Measurements from ENCODE around the gene PTPRT. TPM values are rescaled to one million over a fixed set of nuclear protein-coding genes. Genes with fewer than 3 reads are reported as not detected.

The PTPRT gene
- total RNA-seq, 1 donor from 2014 or later = not detected

- Mint-ChIP-seq H3K36me3 (ENCODE audit: low read depth) (no peaks in the 10 kb centered on the region), H3K4me1 (ENCODE audit: low read depth) (no peaks in the 10 kb centered on the region), H3K4me3 (no peak overlapping the region), H3K27ac (no peak overlapping the region), H3K9me3 (peaks cover 8% of the 10 kb centered on the region), H3K27me3 (ENCODE audit: insufficient read depth) (no peaks in the 10 kb centered on the region)
- intact Hi-C loops (cut with micrococcal nuclease) = no loop called here
- no peak for DNase-seq (ENCODE audit: low spot score)
Measured at GRCh38 chr20:42598581-42598980, 591.1 kb downstream of the PTPRT start.

- H3K27ac Mint-ChIP-seq = no peak overlapping the region
- H3K36me3 Mint-ChIP-seq (ENCODE audit: low read depth) = no peaks in the 10 kb centered on the region
- DNase-seq (ENCODE audit: low spot score) = no peak
- H3K27me3 Mint-ChIP-seq (ENCODE audit: insufficient read depth) = no peaks in the 10 kb centered on the region
- intact Hi-C loops (cut with micrococcal nuclease) = no loop called here
- no peaks in the 10 kb centered on the region for H3K4me1 Mint-ChIP-seq (ENCODE audit: low read depth)
- H3K9me3 Mint-ChIP-seq = peaks cover 5% of the 10 kb centered on the region
- no peak overlapping the region for H3K4me3 Mint-ChIP-seq
Measured at GRCh38 chr20:42595625-42596024, 594.1 kb downstream of the PTPRT start.

- no peaks in the 10 kb centered on the region for H3K4me1 Mint-ChIP-seq (ENCODE audit: low read depth)
- no peak for DNase-seq (ENCODE audit: low spot score)
- H3K9me3 Mint-ChIP-seq = peaks cover 5% of the 10 kb centered on the region
- H3K27ac Mint-ChIP-seq = no peak overlapping the region
- intact Hi-C loops (cut with micrococcal nuclease) = no loop called here
- no peaks in the 10 kb centered on the region for H3K27me3 Mint-ChIP-seq (ENCODE audit: insufficient read depth)
- no peaks in the 10 kb centered on the region for H3K36me3 Mint-ChIP-seq (ENCODE audit: low read depth)
- H3K4me3 Mint-ChIP-seq = no peak overlapping the region
Measured at GRCh38 chr20:42594659-42595058, 595.0 kb downstream of the PTPRT start.

- DNase-seq (ENCODE audit: low spot score) = no peak
- Mint-ChIP-seq H3K4me1 (ENCODE audit: low read depth) (no peaks in the 10 kb centered on the region), H3K27ac (no peak overlapping the region)
Measured at GRCh38 chr20:42594011-42594410, 595.7 kb downstream of the PTPRT start.

GRCh38 chr20:42589976-42590639 is 599.6 kb downstream of the PTPRT start:
- intact Hi-C loops (cut with micrococcal nuclease) = no loop called here
- Mint-ChIP-seq H3K27me3 (ENCODE audit: insufficient read depth) (no peaks in the 10 kb centered on the region), H3K4me3 (no peak overlapping the region), H3K27ac (no peak overlapping the region), H3K9me3 (no peaks in the 10 kb centered on the region), H3K4me1 (ENCODE audit: low read depth) (no peaks in the 10 kb centered on the region), H3K36me3 (ENCODE audit: low read depth) (no peaks in the 10 kb centered on the region)
- DNase-seq (ENCODE audit: low spot score) = no peak

More at GRCh38 chr20:42594011-42594410, 595.7 kb downstream of the PTPRT start:
- H3K27me3 Mint-ChIP-seq (ENCODE audit: insufficient read depth) = no peaks in the 10 kb centered on the region
- peaks cover 5% of the 10 kb centered on the region for H3K9me3 Mint-ChIP-seq
- H3K36me3 Mint-ChIP-seq (ENCODE audit: low read depth) = no peaks in the 10 kb centered on the region
- no peak overlapping the region for H3K4me3 Mint-ChIP-seq
- intact Hi-C loops (cut with micrococcal nuclease) = no loop called here

GRCh38 chr20:42588847-42589246 is 600.9 kb downstream of the PTPRT start:
- Mint-ChIP-seq H3K4me3 (no peak overlapping the region), H3K27ac (no peak overlapping the region), H3K27me3 (ENCODE audit: insufficient read depth) (no peaks in the 10 kb centered on the region), H3K4me1 (ENCODE audit: low read depth) (no peaks in the 10 kb centered on the region), H3K36me3 (ENCODE audit: low read depth) (no peaks in the 10 kb centered on the region), H3K9me3 (no peaks in the 10 kb centered on the region)
- DNase-seq (ENCODE audit: low spot score) = no peak
- intact Hi-C loops (cut with micrococcal nuclease) = no loop called here

GRCh38 chr20:42587427-42587826 is 602.3 kb downstream of the PTPRT start:
- H3K27me3 Mint-ChIP-seq (ENCODE audit: insufficient read depth) = no peaks in the 10 kb centered on the region
- DNase-seq (ENCODE audit: low spot score) = no peak
- no peak overlapping the region for H3K27ac Mint-ChIP-seq
- H3K36me3 Mint-ChIP-seq (ENCODE audit: low read depth) = no peaks in the 10 kb centered on the region
- intact Hi-C loops (cut with micrococcal nuclease) = no loop called here
- H3K9me3 Mint-ChIP-seq = no peaks in the 10 kb centered on the region
- H3K4me3 Mint-ChIP-seq = no peak overlapping the region
- H3K4me1 Mint-ChIP-seq (ENCODE audit: low read depth) = no peaks in the 10 kb centered on the region

GRCh38 chr20:42581311-42581710 is 608.4 kb downstream of the PTPRT start:
- Mint-ChIP-seq H3K27me3 (ENCODE audit: insufficient read depth) (no peaks in the 10 kb centered on the region), H3K4me3 (no peak overlapping the region), H3K27ac (no peak overlapping the region), H3K36me3 (ENCODE audit: low read depth) (no peaks in the 10 kb centered on the region), H3K4me1 (ENCODE audit: low read depth) (no peaks in the 10 kb centered on the region), H3K9me3 (peaks cover 6% of the 10 kb centered on the region)
- no peak for DNase-seq (ENCODE audit: low spot score)
- intact Hi-C loops (cut with micrococcal nuclease) = no loop called here

GRCh38 chr20:42576167-42576566 is 613.5 kb downstream of the PTPRT start:
- H3K4me3 Mint-ChIP-seq = no peak overlapping the region
- H3K27me3 Mint-ChIP-seq (ENCODE audit: insufficient read depth) = no peaks in the 10 kb centered on the region
- DNase-seq (ENCODE audit: low spot score) = no peak
- peaks cover 16% of the 10 kb centered on the region for H3K9me3 Mint-ChIP-seq
- H3K27ac Mint-ChIP-seq = no peak overlapping the region
- intact Hi-C loops (cut with micrococcal nuclease) = no loop called here
- H3K36me3 Mint-ChIP-seq (ENCODE audit: low read depth) = no peaks in the 10 kb centered on the region
- H3K4me1 Mint-ChIP-seq (ENCODE audit: low read depth) = no peaks in the 10 kb centered on the region

- no peak for DNase-seq (ENCODE audit: low spot score)
- no peak overlapping the region for H3K4me3 Mint-ChIP-seq
- H3K36me3 Mint-ChIP-seq (ENCODE audit: low read depth) = no peaks in the 10 kb centered on the region
- no peaks in the 10 kb centered on the region for H3K4me1 Mint-ChIP-seq (ENCODE audit: low read depth)
- no peak overlapping the region for H3K27ac Mint-ChIP-seq
- peaks cover 11% of the 10 kb centered on the region for H3K9me3 Mint-ChIP-seq
- no peaks in the 10 kb centered on the region for H3K27me3 Mint-ChIP-seq (ENCODE audit: insufficient read depth)
- intact Hi-C loops (cut with micrococcal nuclease) = no loop called here
Measured at GRCh38 chr20:42572320-42573016, 617.2 kb downstream of the PTPRT start.

GRCh38 chr20:42567409-42567808 is 622.3 kb downstream of the PTPRT start:
- no peak overlapping the region for H3K4me3 Mint-ChIP-seq
- peaks cover 5% of the 10 kb centered on the region for H3K9me3 Mint-ChIP-seq
- no peaks in the 10 kb centered on the region for H3K27me3 Mint-ChIP-seq (ENCODE audit: insufficient read depth)
- no peak overlapping the region for H3K27ac Mint-ChIP-seq
- no peaks in the 10 kb centered on the region for H3K36me3 Mint-ChIP-seq (ENCODE audit: low read depth)
- intact Hi-C loops (cut with micrococcal nuclease) = no loop called here
- DNase-seq (ENCODE audit: low spot score) = no peak
- H3K4me1 Mint-ChIP-seq (ENCODE audit: low read depth) = no peaks in the 10 kb centered on the region

- no peaks in the 10 kb centered on the region for H3K36me3 Mint-ChIP-seq (ENCODE audit: low read depth)
- H3K27ac Mint-ChIP-seq = no peak overlapping the region
- no peaks in the 10 kb centered on the region for H3K4me1 Mint-ChIP-seq (ENCODE audit: low read depth)
- no peaks in the 10 kb centered on the region for H3K27me3 Mint-ChIP-seq (ENCODE audit: insufficient read depth)
- H3K4me3 Mint-ChIP-seq = no peak overlapping the region
- no peaks in the 10 kb centered on the region for H3K9me3 Mint-ChIP-seq
- no peak for DNase-seq (ENCODE audit: low spot score)
- intact Hi-C loops (cut with micrococcal nuclease) = no loop called here
Measured at GRCh38 chr20:42565235-42565995, 624.3 kb downstream of the PTPRT start.

GRCh38 chr20:42559665-42560064 is 630.0 kb downstream of the PTPRT start:
- DNase-seq (ENCODE audit: low spot score) = no peak
- no peak overlapping the region for H3K27ac Mint-ChIP-seq
- intact Hi-C loops (cut with micrococcal nuclease) = no loop called here
- H3K4me3 Mint-ChIP-seq = no peak overlapping the region
- H3K36me3 Mint-ChIP-seq (ENCODE audit: low read depth) = no peaks in the 10 kb centered on the region
- H3K9me3 Mint-ChIP-seq = no peaks in the 10 kb centered on the region
- no peaks in the 10 kb centered on the region for H3K27me3 Mint-ChIP-seq (ENCODE audit: insufficient read depth)
- H3K4me1 Mint-ChIP-seq (ENCODE audit: low read depth) = no peaks in the 10 kb centered on the region

All from activated T-helper 1 cell treated with anti-CD3 and anti-CD28 coated beads, Interleukin-12 subunit alpha, Interleukin-12 subunit beta, Interleukin-2, Interleukin-4 antibody, amounts not matched to agents 30 ng/mL and 10 ng/mL and 1 ng/mL, durations not matched to agents 14 hours and 24 hours and 36 hours (primary cell).